HepG2 (cell line): ENCODE data around the gene ABAT. TPM values are rescaled to one million over a fixed set of nuclear protein-coding genes. Genes with fewer than 3 reads are reported as not detected.
A peak's percentile ranks its signal among the peaks of the same experiment; 100 is the strongest.

Source experiments
- ARID4A ChIP-seq: sonication (generic); formaldehyde crosslinking; IDR thresholded peaks from 2 replicates; pipeline ENCODE4 v1.5.0; 2020; ENCODE audit warnings: mild to moderate bottlenecking, missing genetic modification reagents, borderline replicate concordance
- ARID5B ChIP-seq: IDR thresholded peaks from 2 replicates; pipeline ENCODE4 v1.4.0; 2020; ENCODE audit warnings: mild to moderate bottlenecking, missing genetic modification reagents
- HBP1 ChIP-seq: IDR thresholded peaks from 2 replicates; pipeline ENCODE4 v1.6.1; 2016; ENCODE audit warnings: low read depth, control low read depth
- MXD4 ChIP-seq: IDR thresholded peaks from 2 replicates; pipeline ENCODE4 v1.6.1; 2016; ENCODE audit warnings: mild to moderate bottlenecking, missing biosample characterization, missing genetic modification reagents
- PAX8 ChIP-seq: sonication (generic); formaldehyde crosslinking; IDR thresholded peaks from 2 replicates; pipeline ENCODE4 v1.8.0; 2022; ENCODE audit warnings: mild to moderate bottlenecking, missing genetic modification reagents, borderline replicate concordance
- PPARG ChIP-seq: conservative IDR thresholded peaks from 2 replicates; pipeline ENCODE4 v1.6.1; 2016; ENCODE audit warnings: missing biosample characterization, missing genetic modification reagents
- PTBP1 ChIP-seq: fragments of 200-400 bp; formaldehyde crosslinking; IDR thresholded peaks from 2 replicates; pipeline ENCODE4 v1.6.1; 2018; ENCODE audit warnings: low read length, low read depth; ENCODE audit not compliant: poor library complexity, severe bottlenecking
- XRCC5 ChIP-seq: fragments of 200-400 bp; formaldehyde crosslinking; optimal IDR thresholded peaks from 2 replicates; pipeline ENCODE3; 2017; ENCODE audit warnings: mild to moderate bottlenecking, low read length
- ZBTB37 ChIP-seq: sonication (generic); formaldehyde crosslinking; IDR thresholded peaks from 2 replicates; pipeline ENCODE4 v1.4.0; 2020; ENCODE audit warnings: mild to moderate bottlenecking, missing genetic modification reagents
- ZFP82 ChIP-seq: sonication (generic); formaldehyde crosslinking; IDR thresholded peaks from 2 replicates; pipeline ENCODE4 v1.5.1; 2020; ENCODE audit warnings: mild to moderate bottlenecking, missing genetic modification reagents, borderline replicate concordance
- ZNF263 ChIP-seq: sonication (generic); formaldehyde crosslinking; IDR thresholded peaks from 2 replicates; pipeline ENCODE4 v1.4.0; 2020; ENCODE audit warnings: missing genetic modification reagents
- ZNF317 ChIP-seq: sonication (generic); formaldehyde crosslinking; IDR thresholded peaks from 2 replicates; pipeline ENCODE4 v1.5.0; 2020; ENCODE audit warnings: mild to moderate bottlenecking, missing genetic modification reagents
- ZNF354B ChIP-seq: sonication (generic); formaldehyde crosslinking; IDR thresholded peaks from 2 replicates; pipeline ENCODE4 v1.8.0; 2022; ENCODE audit warnings: mild to moderate bottlenecking, missing genetic modification reagents
- ZNF432 ChIP-seq: sonication (generic); formaldehyde crosslinking; IDR thresholded peaks from 2 replicates; pipeline ENCODE4 v1.5.0; 2020; ENCODE audit warnings: missing genetic modification reagents, mild to moderate bottlenecking, borderline replicate concordance
- ZNF563 ChIP-seq: sonication (generic); formaldehyde crosslinking; IDR thresholded peaks from 2 replicates; pipeline ENCODE4 v1.8.0; 2022; ENCODE audit warnings: mild to moderate bottlenecking, moderate library complexity, missing genetic modification reagents
- ZNF674 ChIP-seq: sonication (generic); formaldehyde crosslinking; IDR thresholded peaks from 2 replicates; pipeline ENCODE4 v1.5.0; 2020; ENCODE audit warnings: low read depth, mild to moderate bottlenecking, missing genetic modification reagents
- ZNF703 ChIP-seq: sonication (generic); formaldehyde crosslinking; IDR thresholded peaks from 2 replicates; pipeline ENCODE4 v1.5.1; 2020; ENCODE audit warnings: missing genetic modification reagents, mild to moderate bottlenecking, moderate library complexity, borderline replicate concordance
- ZNF891 ChIP-seq: sonication (generic); formaldehyde crosslinking; IDR thresholded peaks from 2 replicates; pipeline ENCODE4 v1.5.0; 2020; ENCODE audit warnings: mild to moderate bottlenecking, missing genetic modification reagents
- polyA plus RNA-seq, 8 experiments: library from polyadenylated mRNA; depleted of rRNA in 3 of 8; stranded (reverse) in 7 of 8; unstranded in 1 of 8; fragments of >200 nt; fragmentation: Illumina TruSeq in 4 of 8; extraction: Trizol in 4 of 8; gene quantifications; 2 replicates each; pipeline versions ENCODE4 v1.2.1 to v1.2.3, GENCODE V29; 2011 to 2016; ENCODE audit warnings: low read depth in 4 of 8, missing spikeins in 1 of 8, mixed read lengths in 1 of 8; ENCODE audit not compliant: insufficient read depth in 1 of 8
- total RNA-seq, 5 experiments: library from RNA; depleted of rRNA; stranded (reverse); fragments of >200 nt; fragmentation: Illumina TruSeq; extraction: Trizol; gene quantifications; 2 replicates each; pipeline ENCODE4 v1.2.3, GENCODE V29; 2016; ENCODE audit warnings: low read depth in 1 of 5

The ABAT gene
- total and polyA plus RNA-seq, 2 of the 13 experiments (the other 11 are each of a cell fraction or from before 2014, with no cell fraction given) = 47.6 to 97.3 TPM

- TF ChIP-seq ZNF891 (CRISPR knock-in tag) = 0 out of 2 replicates have a peak, but pooled peaks have one; percentile 61
- TF ChIP-seq PTBP1 = no peak
- no peak for TF ChIP-seq ZFP82 (CRISPR knock-in tag)
- no peak for TF ChIP-seq PAX8 (CRISPR knock-in tag)
- TF ChIP-seq ZNF354B (CRISPR knock-in tag) = no peak
- no peak for TF ChIP-seq ZNF317 (CRISPR knock-in tag)
- TF ChIP-seq MXD4 = peak; percentile 35; the same call in 1 of the 2 replicates
- TF ChIP-seq ZNF563 (CRISPR knock-in tag) = no peak
- TF ChIP-seq ZNF263 = no peak
- peak; percentile 42; the same call in 1 of the 2 replicates for TF ChIP-seq ARID5B (CRISPR knock-in tag)
- TF ChIP-seq ZBTB37 (CRISPR knock-in tag) = no peak
- TF ChIP-seq ZNF674 (CRISPR knock-in tag) = no peak
- peak; percentile 63; the same call in 1 of the 2 replicates for TF ChIP-seq HBP1 (CRISPR knock-in tag)
- no peak for TF ChIP-seq PPARG (CRISPR knock-in tag)
- peak; percentile 18; the same call in 1 of the 2 replicates for TF ChIP-seq ARID4A (CRISPR knock-in tag)
- TF ChIP-seq ZNF703 (CRISPR knock-in tag) = no peak
- TF ChIP-seq ZNF432 (CRISPR knock-in tag) = no peak
- TF ChIP-seq XRCC5 = no peak
Observed at GRCh38 chr16:8730335-8730915, 56.0 kb downstream of the ABAT start (continued).
